Peyer's patch (tissue), 4 donors: ENCODE data around the gene TMEM135.

Experiments used
- POLR2A ChIP-seq, 2 donors: fragments of 450-650 bp; IDR thresholded peaks; one replicate each; pipeline ENCODE4 v1.5.1; 2017; ENCODE audit warnings: antibody characterized with exemption in 2 of 2, mild to moderate bottlenecking in 2 of 2, moderate library complexity in 2 of 2
- TF ChIP-seq, protein P1 (sequence below), 6 experiments: fragments of 450-650 bp in 4 of 6; fragments of 200-600 bp in 2 of 6; sonication (generic) in 1 of 6; IDR thresholded peaks; one replicate each; pipeline ENCODE4 v1.5.1; 2017 to 2019; ENCODE audit warnings: antibody characterized with exemption in 6 of 6, mild to moderate bottlenecking in 3 of 6, moderate library complexity in 1 of 6

DNA sequence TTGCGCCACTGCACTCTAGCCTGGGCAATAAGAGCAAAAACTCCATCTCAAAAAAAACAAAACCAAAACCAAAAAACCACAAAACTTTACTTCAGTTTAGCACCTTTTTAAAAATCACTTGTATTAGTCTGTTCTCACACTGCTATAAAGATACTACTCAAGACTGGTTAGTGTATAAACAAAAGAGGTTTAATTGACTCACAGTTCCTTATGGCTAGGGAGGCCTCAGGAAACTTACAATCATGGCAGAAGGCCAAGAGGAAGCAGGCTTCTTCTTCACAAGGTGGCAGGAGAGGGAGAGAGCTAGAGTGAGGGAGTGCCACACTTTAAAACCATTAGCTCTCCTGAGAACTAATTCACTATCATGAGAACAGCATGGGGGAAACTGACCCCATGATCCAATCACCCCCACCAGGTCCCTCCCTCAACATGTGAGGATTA lies 261.3 kb downstream of the TMEM135 start:
- TF ChIP-seq, protein P1, sequence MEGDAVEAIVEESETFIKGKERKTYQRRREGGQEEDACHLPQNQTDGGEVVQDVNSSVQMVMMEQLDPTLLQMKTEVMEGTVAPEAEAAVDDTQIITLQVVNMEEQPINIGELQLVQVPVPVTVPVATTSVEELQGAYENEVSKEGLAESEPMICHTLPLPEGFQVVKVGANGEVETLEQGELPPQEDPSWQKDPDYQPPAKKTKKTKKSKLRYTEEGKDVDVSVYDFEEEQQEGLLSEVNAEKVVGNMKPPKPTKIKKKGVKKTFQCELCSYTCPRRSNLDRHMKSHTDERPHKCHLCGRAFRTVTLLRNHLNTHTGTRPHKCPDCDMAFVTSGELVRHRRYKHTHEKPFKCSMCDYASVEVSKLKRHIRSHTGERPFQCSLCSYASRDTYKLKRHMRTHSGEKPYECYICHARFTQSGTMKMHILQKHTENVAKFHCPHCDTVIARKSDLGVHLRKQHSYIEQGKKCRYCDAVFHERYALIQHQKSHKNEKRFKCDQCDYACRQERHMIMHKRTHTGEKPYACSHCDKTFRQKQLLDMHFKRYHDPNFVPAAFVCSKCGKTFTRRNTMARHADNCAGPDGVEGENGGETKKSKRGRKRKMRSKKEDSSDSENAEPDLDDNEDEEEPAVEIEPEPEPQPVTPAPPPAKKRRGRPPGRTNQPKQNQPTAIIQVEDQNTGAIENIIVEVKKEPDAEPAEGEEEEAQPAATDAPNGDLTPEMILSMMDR (IDR thresholded peaks at IDR 0.05), result no peak
- TF ChIP-seq POLR2A (IDR thresholded peaks at IDR 0.05), result no peak
